ENCODE data around the gene PSAP.

Gene PSAP

GRCh38 chr10:71844084-71844483 is 7.0 kb downstream of the PSAP start:
- DNase-seq = no peak

- no peak for DNase-seq
Observed at GRCh38 chr10:71842856-71843686, 8.0 kb downstream of the PSAP start.

GRCh38 chr10:71842422-71842821 is 8.6 kb downstream of the PSAP start:
- DNase-seq = no peak

- DNase-seq = no peak
Observed at GRCh38 chr10:71840958-71841335, 10.1 kb downstream of the PSAP start.

- no peak for DNase-seq
Observed at GRCh38 chr10:71840177-71840957, 10.7 kb downstream of the PSAP start.

GRCh38 chr10:71838264-71839211 is 12.5 kb downstream of the PSAP start:
- DNase-seq = no peak

GRCh38 chr10:71837098-71837827 is 13.8 kb downstream of the PSAP start:
- peak; percentile 28 for DNase-seq

- DNase-seq = no peak
Observed at GRCh38 chr10:71836596-71836974, 14.5 kb downstream of the PSAP start.

GRCh38 chr10:71835671-71836595 is 15.1 kb downstream of the PSAP start:
- DNase-seq = no peak

- DNase-seq = no peak
Observed at GRCh38 chr10:71834343-71834674, 16.7 kb downstream of the PSAP start.

- DNase-seq = no peak
Observed at GRCh38 chr10:71833451-71834342, 17.4 kb downstream of the PSAP start.

- DNase-seq = no peak
Observed at GRCh38 chr10:71832967-71833366, 18.1 kb downstream of the PSAP start.

GRCh38 chr10:71831646-71832552 is 19.2 kb downstream of the PSAP start:
- no peak for DNase-seq

GRCh38 chr10:71830726-71831125 is 20.3 kb downstream of the PSAP start:
- no peak for DNase-seq

- no peak for DNase-seq
Observed at GRCh38 chr10:71829896-71830295, 21.2 kb downstream of the PSAP start.

GRCh38 chr10:71829171-71829570 is 21.9 kb downstream of the PSAP start:
- no peak for DNase-seq

GRCh38 chr10:71828702-71829101 is 22.3 kb downstream of the PSAP start:
- DNase-seq = no peak

- no peak for DNase-seq
Observed at GRCh38 chr10:71827852-71828251, 23.2 kb downstream of the PSAP start.

GRCh38 chr10:71825217-71825616 is 25.8 kb downstream of the PSAP start:
- DNase-seq = no peak
